PC-9 (cell line): ENCODE data around the gene SRGN.

Experiments
- EZH2 ChIP-seq: fragments of 200-600 bp; sonication (generic); IDR thresholded peaks from 2 replicates; pipeline ENCODE4 v1.8.0; 2017; ENCODE audit warnings: antibody characterized with exemption, low read depth
- TF ChIP-seq, protein P1 (sequence below): fragments of 200-600 bp; sonication (generic); conservative IDR thresholded peaks from 2 replicates; pipeline ENCODE4 v1.6.1; 2017; ENCODE audit warnings: mixed run types, antibody characterized with exemption, mild to moderate bottlenecking, moderate library complexity

DNA sequence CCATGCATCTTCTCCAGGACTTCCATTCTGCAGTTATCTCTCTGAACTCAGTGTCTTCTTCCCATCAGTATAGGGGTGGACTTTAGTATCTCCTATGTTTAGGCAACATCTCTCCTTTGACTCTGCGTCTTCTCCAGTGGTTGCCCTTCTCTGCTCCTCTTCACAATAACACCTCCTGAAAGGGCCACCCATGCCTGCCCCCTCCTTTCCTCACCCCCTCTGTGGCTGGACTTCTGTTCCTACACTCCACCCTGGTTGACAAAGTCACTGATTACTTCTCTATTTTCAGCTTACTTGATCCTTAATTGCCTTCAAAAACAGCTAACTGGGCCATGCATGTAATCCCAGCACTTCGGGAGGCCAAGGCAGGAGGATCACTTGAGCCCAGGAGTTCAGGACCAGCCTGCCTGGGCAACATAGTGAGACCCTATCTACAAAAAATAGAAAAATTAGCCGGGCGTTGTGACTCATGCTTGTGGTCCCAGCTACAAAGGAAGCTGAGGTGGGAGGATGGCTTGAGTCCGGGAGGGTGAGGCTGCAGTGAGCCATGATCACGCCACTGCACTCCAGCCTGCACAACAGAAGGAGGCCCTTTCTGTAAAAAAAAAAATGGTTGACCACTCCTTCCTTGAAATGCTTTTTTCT is 13.7 kb downstream of the SRGN start:
- TF ChIP-seq, protein P1, sequence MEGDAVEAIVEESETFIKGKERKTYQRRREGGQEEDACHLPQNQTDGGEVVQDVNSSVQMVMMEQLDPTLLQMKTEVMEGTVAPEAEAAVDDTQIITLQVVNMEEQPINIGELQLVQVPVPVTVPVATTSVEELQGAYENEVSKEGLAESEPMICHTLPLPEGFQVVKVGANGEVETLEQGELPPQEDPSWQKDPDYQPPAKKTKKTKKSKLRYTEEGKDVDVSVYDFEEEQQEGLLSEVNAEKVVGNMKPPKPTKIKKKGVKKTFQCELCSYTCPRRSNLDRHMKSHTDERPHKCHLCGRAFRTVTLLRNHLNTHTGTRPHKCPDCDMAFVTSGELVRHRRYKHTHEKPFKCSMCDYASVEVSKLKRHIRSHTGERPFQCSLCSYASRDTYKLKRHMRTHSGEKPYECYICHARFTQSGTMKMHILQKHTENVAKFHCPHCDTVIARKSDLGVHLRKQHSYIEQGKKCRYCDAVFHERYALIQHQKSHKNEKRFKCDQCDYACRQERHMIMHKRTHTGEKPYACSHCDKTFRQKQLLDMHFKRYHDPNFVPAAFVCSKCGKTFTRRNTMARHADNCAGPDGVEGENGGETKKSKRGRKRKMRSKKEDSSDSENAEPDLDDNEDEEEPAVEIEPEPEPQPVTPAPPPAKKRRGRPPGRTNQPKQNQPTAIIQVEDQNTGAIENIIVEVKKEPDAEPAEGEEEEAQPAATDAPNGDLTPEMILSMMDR, result no peak
- TF ChIP-seq EZH2, result no peak
